Medulla oblongata (tissue), 1 donor: ENCODE results near the gene UNC80.

Source experiments
- DNase-seq: peaks from one replicate; pipeline ENCODE4 v3.0.0-alpha.2; 2015; ENCODE audit errors: extremely low spot score

UNC80 gene

GRCh38 chr2:209908511-209908910 is 136.9 kb downstream of the UNC80 start:
- no peak for DNase-seq

- peak; percentile 19 for DNase-seq
Measured at GRCh38 chr2:209911486-209911885, 139.9 kb downstream of the UNC80 start.

- no peak for DNase-seq
Measured at GRCh38 chr2:209913786-209914345, 142.2 kb downstream of the UNC80 start.

- DNase-seq = no peak
Measured at GRCh38 chr2:209917154-209917771, 145.6 kb downstream of the UNC80 start.

GRCh38 chr2:209918251-209918650 is 146.6 kb downstream of the UNC80 start:
- no peak for DNase-seq

- DNase-seq = no peak
Measured at GRCh38 chr2:209922116-209922515, 150.5 kb downstream of the UNC80 start.

- no peak for DNase-seq
Measured at GRCh38 chr2:209929369-209929768, 157.7 kb downstream of the UNC80 start.

- DNase-seq = peak; percentile 93
Measured at GRCh38 chr2:209933499-209934483, 162.2 kb downstream of the UNC80 start.

GRCh38 chr2:209936106-209936666 is 164.6 kb downstream of the UNC80 start:
- DNase-seq = peak; percentile 27

- DNase-seq = no peak
Measured at GRCh38 chr2:209937893-209938292, 166.3 kb downstream of the UNC80 start.

GRCh38 chr2:209938906-209939305 is 167.3 kb downstream of the UNC80 start:
- DNase-seq = no peak

- no peak for DNase-seq
Measured at GRCh38 chr2:209940936-209941335, 169.3 kb downstream of the UNC80 start.

GRCh38 chr2:209942426-209942825 is 170.8 kb downstream of the UNC80 start:
- no peak for DNase-seq

GRCh38 chr2:209942936-209943605 is 171.4 kb downstream of the UNC80 start:
- DNase-seq = no peak

- DNase-seq = no peak
Measured at GRCh38 chr2:209943776-209944175, 172.1 kb downstream of the UNC80 start.

GRCh38 chr2:209946539-209946938 is 174.9 kb downstream of the UNC80 start:
- DNase-seq = no peak

- no peak for DNase-seq
Measured at GRCh38 chr2:209956271-209956670, 184.6 kb downstream of the UNC80 start.

GRCh38 chr2:209958016-209958415 is 186.4 kb downstream of the UNC80 start:
- no peak for DNase-seq

GRCh38 chr2:209960045-209960444 is 188.4 kb downstream of the UNC80 start:
- DNase-seq = no peak

GRCh38 chr2:209960676-209961630 is 189.3 kb downstream of the UNC80 start:
- DNase-seq = peak; percentile 79

GRCh38 chr2:209965723-209966122 is 194.1 kb downstream of the UNC80 start:
- DNase-seq = no peak
